Tibial artery (tissue), 4 donors: Measurements from ENCODE around the gene GUK1.

ENCODE experiments used
- DNase-seq, 2 donors: peaks; one replicate each; pipeline ENCODE4 v3.0.0-alpha.2; 2019
- H3K27ac ChIP-seq, 2 donors: fragments of 200-600 bp; sonication (generic) in 1 of 2; 1 replicate in 1 of 2; 2 replicates in 1 of 2; pipeline ENCODE4 v1.5.1; 2018 to 2019; ENCODE audit warnings: mild to moderate bottlenecking in 1 of 2
- H3K27me3 ChIP-seq, 2 donors: fragments of 200-600 bp; sonication (generic) in 1 of 2; one replicate each; pipeline versions ENCODE4 v1.5.1 to v1.6.0; 2016 to 2019
- H3K36me3 ChIP-seq, 3 donors: fragments of 200-600 bp; sonication (generic) in 2 of 3; one replicate each; pipeline ENCODE4 v1.5.1; 2016 to 2019; ENCODE audit warnings: mild to moderate bottlenecking in 2 of 3
- H3K4me1 ChIP-seq, 4 donors: fragments of 200-600 bp; sonication (generic) in 2 of 4; 1 replicate in 3 of 4; 2 replicates in 1 of 4; pipeline ENCODE4 v1.5.1; 2016 to 2019
- H3K4me3 ChIP-seq, 2 donors: fragments of 200-600 bp; sonication (generic) in 1 of 2; 1 replicate in 1 of 2; 2 replicates in 1 of 2; pipeline ENCODE4 v1.5.1; 2018 to 2019; ENCODE audit warnings: mild to moderate bottlenecking in 2 of 2
- H3K9me3 ChIP-seq, 3 donors: fragments of 200-600 bp; sonication (generic) in 1 of 3; one replicate each; pipeline ENCODE4 v1.5.1; 2016 to 2019
- intact Hi-C: fragments of 100-400 bp; cut with DNase I; formaldehyde crosslinking; loops from one replicate; pipeline ENCODE4 v1.15.0; 2023; ENCODE audit warnings: low total_unique reads
- TF ChIP-seq, protein P1 (sequence below), 2 experiments: fragments of 200-600 bp in 1 of 2; fragments of 450-650 bp in 1 of 2; IDR thresholded peaks; one replicate each; pipeline ENCODE4 v1.5.1; 2017 to 2019; ENCODE audit warnings: antibody characterized with exemption in 2 of 2, mild to moderate bottlenecking in 1 of 2, moderate library complexity in 1 of 2

GUK1 gene

DNA sequence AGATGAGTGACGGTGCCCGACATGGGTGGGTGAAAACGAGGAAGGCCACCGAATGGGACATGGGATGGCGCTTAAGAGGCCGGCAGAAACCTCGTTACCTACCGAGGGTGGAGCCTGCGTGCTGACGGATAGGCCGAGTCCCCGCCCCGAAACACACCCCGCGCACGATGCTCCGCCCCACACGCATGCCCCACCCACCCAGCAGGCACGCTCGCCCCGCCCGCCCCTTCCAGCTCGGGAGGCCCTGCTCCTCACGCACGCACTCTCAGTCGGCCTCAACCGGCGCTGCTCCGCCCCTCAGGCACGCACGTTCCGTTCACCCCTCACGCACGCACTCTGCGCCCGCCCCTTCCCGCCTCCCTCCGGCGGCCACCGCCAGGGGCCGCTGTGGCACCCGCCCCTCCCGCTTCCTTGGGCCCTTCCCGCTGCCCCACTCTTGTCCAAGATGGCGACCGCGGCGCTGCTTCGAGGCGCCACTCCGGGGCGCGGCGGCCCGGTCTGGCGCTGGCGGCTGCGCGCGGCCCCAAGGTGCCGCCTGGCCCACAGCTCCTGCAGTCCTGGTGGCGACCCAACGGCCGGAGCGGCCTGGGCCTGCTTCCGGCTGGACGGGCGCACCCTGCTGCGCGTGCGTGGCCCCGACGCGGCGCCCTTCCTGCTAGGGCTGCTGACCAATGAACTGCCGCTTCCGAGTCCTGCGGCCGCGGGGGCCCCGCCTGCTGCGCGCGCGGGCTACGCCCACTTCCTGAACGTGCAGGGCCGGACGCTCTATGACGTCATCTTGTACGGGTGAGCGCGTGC is 25.5 kb downstream of the GUK1 start, which contains the start of gene IBA57:
TSS of gene IBA57 (plus strand) at position 433 of the 798 bp plus-strand sequence. CDS start at position 446, 13 bp downstream.
- H3K36me3 ChIP-seq, result peaks cover 0 to 7% (median 0%) of the 10 kb centered on the region in 3 donors
- peak within 1 kb of the TSS; percentile 91 to 99 for H3K27ac ChIP-seq
- H3K4me1 ChIP-seq, result peaks cover 0 to 21% (median 11%) of the 10 kb centered on the region in 4 donors
- H3K4me3 ChIP-seq, result peak within 1 kb of the TSS; percentile 70 to 86
- peaks cover 0 to 20% of the 10 kb centered on the region in 2 donors for H3K27me3 ChIP-seq
- DNase-seq, result peak; percentile 99 to 100
- intact Hi-C loops, result loop anchor here (2.0 to 10.0 kb wide), 4 partner anchors 25 to 431 kb away; partner anchors contain the start of genes C1orf35, GUK1, JMJD4 and MRPL55
- H3K9me3 ChIP-seq, result no peaks in the 10 kb centered on the region
- TF ChIP-seq, protein P1, sequence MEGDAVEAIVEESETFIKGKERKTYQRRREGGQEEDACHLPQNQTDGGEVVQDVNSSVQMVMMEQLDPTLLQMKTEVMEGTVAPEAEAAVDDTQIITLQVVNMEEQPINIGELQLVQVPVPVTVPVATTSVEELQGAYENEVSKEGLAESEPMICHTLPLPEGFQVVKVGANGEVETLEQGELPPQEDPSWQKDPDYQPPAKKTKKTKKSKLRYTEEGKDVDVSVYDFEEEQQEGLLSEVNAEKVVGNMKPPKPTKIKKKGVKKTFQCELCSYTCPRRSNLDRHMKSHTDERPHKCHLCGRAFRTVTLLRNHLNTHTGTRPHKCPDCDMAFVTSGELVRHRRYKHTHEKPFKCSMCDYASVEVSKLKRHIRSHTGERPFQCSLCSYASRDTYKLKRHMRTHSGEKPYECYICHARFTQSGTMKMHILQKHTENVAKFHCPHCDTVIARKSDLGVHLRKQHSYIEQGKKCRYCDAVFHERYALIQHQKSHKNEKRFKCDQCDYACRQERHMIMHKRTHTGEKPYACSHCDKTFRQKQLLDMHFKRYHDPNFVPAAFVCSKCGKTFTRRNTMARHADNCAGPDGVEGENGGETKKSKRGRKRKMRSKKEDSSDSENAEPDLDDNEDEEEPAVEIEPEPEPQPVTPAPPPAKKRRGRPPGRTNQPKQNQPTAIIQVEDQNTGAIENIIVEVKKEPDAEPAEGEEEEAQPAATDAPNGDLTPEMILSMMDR (IDR thresholded peaks at IDR 0.05), result peak; percentile 92 to 95

GRCh38 chr1:228166170-228166936 is 26.3 kb downstream of the GUK1 start:
- Histone ChIP-seq H3K4me3 (peak overlapping the region; percentile 70 to 86), H3K9me3 (no peaks in the 10 kb centered on the region), H3K4me1 (peaks cover 0 to 21% (median 11%) of the 10 kb centered on the region in 4 donors), H3K27me3 (peaks cover 0 to 19% of the 10 kb centered on the region in 2 donors), H3K27ac (peak overlapping the region; percentile 91 to 99), H3K36me3 (peaks cover 0 to 7% (median 0%) of the 10 kb centered on the region in 3 donors)
- intact Hi-C loops, result loop anchor here (5.0 to 10.0 kb wide), 3 partner anchors 62 to 432 kb away; partner anchors contain the start of genes C1orf35, JMJD4, MRPL55 and SNAP47
- TF ChIP-seq, protein P1 (IDR thresholded peaks at IDR 0.05), result peak; percentile 25 to 27
- DNase-seq, result peak; percentile 69 to 86

DNA sequence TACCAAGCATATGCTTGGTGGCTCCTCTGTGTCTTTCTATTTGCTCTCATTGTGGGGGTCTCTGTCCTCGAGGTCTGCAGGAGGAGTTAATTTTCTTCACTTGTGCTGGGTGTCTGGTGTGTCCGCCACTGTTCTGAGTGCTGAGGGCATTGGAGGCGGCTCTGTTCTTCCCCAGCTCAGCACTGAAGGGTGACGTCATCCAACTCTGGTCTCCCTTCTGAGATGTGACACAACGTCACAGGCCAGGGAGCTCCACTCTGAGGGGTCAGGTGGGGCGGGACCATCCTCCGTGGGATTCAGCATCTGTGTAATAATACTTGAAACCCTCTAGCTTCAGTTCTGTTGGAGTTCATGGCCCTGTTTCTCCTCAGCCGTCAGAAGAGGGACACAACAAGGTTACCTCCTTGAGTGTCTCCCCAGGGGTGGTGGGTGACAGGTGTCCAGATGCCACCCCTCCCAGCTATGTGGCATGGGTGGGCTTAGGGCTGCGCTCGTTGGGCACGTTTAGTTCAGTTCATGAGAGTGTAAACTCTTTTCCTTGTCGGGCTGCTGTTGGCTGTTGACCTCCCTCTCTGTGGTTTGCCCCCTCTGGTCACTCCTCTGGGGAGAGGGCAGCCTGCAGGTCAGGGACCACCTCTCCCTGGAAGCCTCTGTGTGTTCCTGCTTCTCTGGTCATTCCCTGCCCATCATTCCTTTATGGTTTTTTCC is 28.6 kb downstream of the GUK1 start:
- TF ChIP-seq, protein P1 (IDR thresholded peaks at IDR 0.05), result no peak
- no peak overlapping the region for H3K27ac ChIP-seq
- H3K4me3 ChIP-seq, result no peak overlapping the region
- peaks cover 0 to 7% (median 0%) of the 10 kb centered on the region in 3 donors for H3K36me3 ChIP-seq
- no peaks in the 10 kb centered on the region for H3K9me3 ChIP-seq
- DNase-seq, result no peak
- H3K4me1 ChIP-seq, result peaks cover 0 to 16% (median 12%) of the 10 kb centered on the region in 4 donors
- no peaks in the 10 kb centered on the region for H3K27me3 ChIP-seq
- intact Hi-C loops, result loop anchor here (5.0 to 10.0 kb wide), 3 partner anchors 64 to 434 kb away; partner anchors contain the start of genes C1orf35, JMJD4, MRPL55 and SNAP47

DNA sequence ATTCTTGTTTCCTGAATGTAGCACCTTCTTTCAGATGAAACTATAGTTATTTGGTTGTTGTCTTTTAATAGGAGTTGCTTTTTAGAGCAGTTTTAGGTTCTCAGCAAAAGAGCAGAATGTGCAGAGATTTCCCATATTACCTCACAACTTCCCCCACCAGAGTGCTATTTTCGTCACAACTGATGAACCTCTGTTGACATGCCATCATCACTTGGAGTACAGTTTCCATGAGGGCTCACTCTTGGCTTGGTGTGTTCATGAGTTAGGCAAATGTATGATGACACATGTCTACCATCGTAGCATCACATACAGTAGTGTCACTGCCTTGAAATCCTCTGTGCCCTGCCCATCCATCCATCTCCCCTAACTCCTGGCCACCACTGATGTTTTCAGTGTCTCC is 29.3 kb downstream of the GUK1 start:
- no peaks in the 10 kb centered on the region for H3K9me3 ChIP-seq
- H3K4me1 ChIP-seq, result peaks cover 0 to 17% (median 12%) of the 10 kb centered on the region in 4 donors
- H3K36me3 ChIP-seq, result peaks cover 0 to 7% (median 0%) of the 10 kb centered on the region in 3 donors
- H3K27ac ChIP-seq, result no peak overlapping the region
- DNase-seq, result no peak
- H3K4me3 ChIP-seq, result no peak overlapping the region
- no peaks in the 10 kb centered on the region for H3K27me3 ChIP-seq
- intact Hi-C loops, result loop anchor here (5.0 to 10.0 kb wide), 3 partner anchors 65 to 435 kb away; partner anchors contain the start of genes C1orf35, JMJD4, MRPL55 and SNAP47
- TF ChIP-seq, protein P1 (IDR thresholded peaks at IDR 0.05), result no peak

DNA sequence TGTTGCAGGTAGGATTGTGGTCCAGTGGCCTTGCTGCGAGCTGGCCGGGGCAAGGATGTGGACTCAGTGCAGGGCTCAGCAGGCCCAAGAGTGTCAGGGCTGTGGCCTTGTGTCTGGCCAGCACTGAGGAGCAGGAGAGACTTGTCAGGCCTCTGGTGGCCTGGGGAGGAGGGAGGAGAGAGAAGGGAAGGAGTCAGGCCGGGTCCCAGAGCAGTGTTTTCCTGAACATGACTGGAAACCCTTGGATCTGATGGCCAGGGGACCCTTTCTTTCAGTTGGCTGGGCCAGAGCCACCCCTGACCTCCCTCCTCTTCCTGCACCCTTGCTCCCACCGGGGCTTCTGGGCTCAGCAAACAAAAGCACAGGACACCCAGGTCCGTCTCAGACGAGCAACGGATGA is 30.6 kb downstream of the GUK1 start:
- Histone ChIP-seq H3K4me3 (no peak overlapping the region), H3K27ac (no peak overlapping the region), H3K36me3 (peaks cover 0 to 19% (median 10%) of the 10 kb centered on the region in 3 donors), H3K27me3 (no peaks in the 10 kb centered on the region), H3K4me1 (peaks cover 0 to 11% (median 6%) of the 10 kb centered on the region in 4 donors), H3K9me3 (no peaks in the 10 kb centered on the region)
- no peak for DNase-seq
- TF ChIP-seq, protein P1 (IDR thresholded peaks at IDR 0.05), result no peak
- intact Hi-C loops, result loop anchor here (10.0 kb wide), 1 partner anchor 104 kb away; no protein-coding TSS in a partner anchor
